Heart left ventricle (tissue), 16 donors: ENCODE measurements around the gene CHRNA5. TPM values are rescaled to one million over a fixed set of nuclear protein-coding genes. Genes with fewer than 3 reads are reported as not detected.

Source experiments
- ATAC-seq, 4 donors: fragments of 200-7000 bp; cut with Tn5 transposase; one replicate each; pipeline ENCODE4 v1.9.1; 2020 to 2022; ENCODE audit warnings: moderate library complexity in 4 of 4, mild to moderate bottlenecking in 3 of 4, moderate number of reproducible peaks in 1 of 4
- DNase-seq, 5 donors: peaks; one replicate each; pipeline ENCODE4 v3.0.0-alpha.2; 2020
- H3K27ac ChIP-seq, 12 donors: fragments of 200-600 bp; sonication (generic) in 4 of 12; one replicate each; pipeline versions ENCODE4 v1.5.0 to v1.8.0; 2016 to 2022; ENCODE audit warnings: mild to moderate bottlenecking in 2 of 12
- H3K27me3 ChIP-seq, 9 donors: fragments of 200-600 bp; sonication (generic) in 2 of 9; one replicate each; pipeline versions ENCODE4 v1.5.1 to v1.8.0; 2016 to 2022; ENCODE audit warnings: mild to moderate bottlenecking in 3 of 9
- H3K36me3 ChIP-seq, 9 donors: fragments of 200-600 bp; sonication (generic) in 2 of 9; one replicate each; pipeline versions ENCODE4 v1.5.0 to v1.8.0; 2018 to 2022; ENCODE audit warnings: mild to moderate bottlenecking in 2 of 9
- H3K4me1 ChIP-seq, 12 donors: fragments of 200-600 bp; sonication (generic) in 4 of 12; one replicate each; pipeline versions ENCODE4 v1.5.0 to v1.8.0; 2016 to 2022; ENCODE audit warnings: mild to moderate bottlenecking in 3 of 12
- H3K4me3 ChIP-seq, 12 donors: fragments of 200-600 bp; sonication (generic) in 4 of 12; one replicate each; pipeline versions ENCODE4 v1.5.0 to v1.8.0; 2017 to 2022; ENCODE audit warnings: mild to moderate bottlenecking in 9 of 12, moderate library complexity in 4 of 12
- H3K9me3 ChIP-seq, 12 donors: fragments of 200-600 bp; sonication (generic) in 4 of 12; one replicate each; pipeline versions ENCODE4 v1.5.0 to v1.8.0; 2016 to 2022; ENCODE audit warnings: mild to moderate bottlenecking in 1 of 12
- CTCF ChIP-seq, 12 donors: fragments of 200-600 bp; sonication (generic) in 4 of 12; IDR thresholded peaks; one replicate each; pipeline versions ENCODE4 v1.5.0 to v1.8.0; 2018 to 2022; ENCODE audit warnings: antibody characterized with exemption in 12 of 12, mild to moderate bottlenecking in 5 of 12
- POLR2A ChIP-seq, 2 donors: fragments of 450-650 bp; IDR thresholded peaks; one replicate each; pipeline ENCODE4 v1.6.1; 2017; ENCODE audit warnings: antibody characterized with exemption in 2 of 2, mild to moderate bottlenecking in 2 of 2, moderate library complexity in 2 of 2
- WGBS, 4 donors: extraction: QIAGEN DNeasy Blood & Tissue Kit in 2 of 4; methylation state at CpG; one replicate each; pipeline versions ENCODE4 v1.1.5 to v1.1.7; 2013 to 2018; 5-methylcytosine and 5-hydroxymethylcytosine counted together
- intact Hi-C, 10 donors: fragments of 100-400 bp; cut with DNase I; formaldehyde crosslinking; loops; one replicate each; pipeline versions ENCODE4 v1.11.1 to v1.14.2; 2022
- polyA plus RNA-seq, 2 donors: library from polyadenylated mRNA; stranded (reverse); fragments of 200-250 nt; gene quantifications; one replicate each; pipeline ENCODE4 v1.2.3, GENCODE V29; 2013
- total RNA-seq, 9 donors: library from RNA; depleted of rRNA in 2 of 9; stranded (reverse); fragments of >200 nt in 2 of 9; fragmentation: NEBNext Ultra II Directional in 3 of 9; extraction: Animal tissue kit (Norgen Biotek cat#: 25700) in 3 of 9; gene quantifications; one replicate each; pipeline versions ENCODE4 v1.1.0 to v1.2.4, GENCODE V29; 2016 to 2023
- donor health status: ischemic (EF 13 %, LVEDD 7.1; RV severe dilation, severe dysfunction).
- donor health status: healthy with polysubstance abuse.
- donor health status: DM: no; HTN: yes; CAD: no.
- donor health status: DM: no; HTN: no; CAD: no.
- donor health status: ischemic (EF 25% LVEDD 6.9; RV normal size, moderate dysfunction).
- donor health status: ischemic (EF 25% LVEDD 5.7; RV mildly dilated, moderate dysfunction).
- donor health status: healthy.
- donor health status: DM: yes; HTN: yes; CAD: no.
- donor health status: ischemic (EF 35%, LVEDD 5.7; RV mildly dilated, moderate dysfunction).
- donor health status: nonischemic (EF 11% LVEDD 7.7; RV severe dilation, severe dysfunction).
- donor health status: DM: yes; HTN: yes; CAD: no.
- donor health status: PGD.
- donor health status: ischemic (EF 29% LVEDD 5.4; RV normal size, mild dysfunction).
- donor health status: nonischemic (EF 23%, LVEDD 6.1; RV moderate dilation, normal function).

The CHRNA5 gene
- total and polyA plus RNA-seq, 11 donors: 0.64 to 4.0 (median 1.5) TPM

- no peak overlapping the region for H3K27ac ChIP-seq
- ATAC-seq (no peak), DNase-seq (no peak)
- no peak overlapping the region for H3K4me3 ChIP-seq
- TF ChIP-seq CTCF (IDR thresholded peaks at IDR 0.05) (no peak), POLR2A (IDR thresholded peaks at IDR 0.05) (no peak)
- WGBS, 4 donors: 66 to 78% (median 71%) methylated on average over 10 of the region's 10 CpGs
- intact Hi-C loops: loop anchor here in 1 of 10 donors (10.0 kb wide), 1 partner anchor 563 kb away; no protein-coding TSS in a partner anchor
- peaks cover 0 to 31% (median 13%) of the 10 kb centered on the region in 12 donors for H3K4me1 ChIP-seq
- no peaks in the 10 kb centered on the region for H3K9me3 ChIP-seq
- no peaks in the 10 kb centered on the region for H3K36me3 ChIP-seq
- H3K27me3 ChIP-seq: peaks cover 19 to 56% (median 28%) of the 10 kb centered on the region in 9 donors
Observed at GRCh38 chr15:78621810-78622402, 56.6 kb downstream of the CHRNA5 start.

DNA sequence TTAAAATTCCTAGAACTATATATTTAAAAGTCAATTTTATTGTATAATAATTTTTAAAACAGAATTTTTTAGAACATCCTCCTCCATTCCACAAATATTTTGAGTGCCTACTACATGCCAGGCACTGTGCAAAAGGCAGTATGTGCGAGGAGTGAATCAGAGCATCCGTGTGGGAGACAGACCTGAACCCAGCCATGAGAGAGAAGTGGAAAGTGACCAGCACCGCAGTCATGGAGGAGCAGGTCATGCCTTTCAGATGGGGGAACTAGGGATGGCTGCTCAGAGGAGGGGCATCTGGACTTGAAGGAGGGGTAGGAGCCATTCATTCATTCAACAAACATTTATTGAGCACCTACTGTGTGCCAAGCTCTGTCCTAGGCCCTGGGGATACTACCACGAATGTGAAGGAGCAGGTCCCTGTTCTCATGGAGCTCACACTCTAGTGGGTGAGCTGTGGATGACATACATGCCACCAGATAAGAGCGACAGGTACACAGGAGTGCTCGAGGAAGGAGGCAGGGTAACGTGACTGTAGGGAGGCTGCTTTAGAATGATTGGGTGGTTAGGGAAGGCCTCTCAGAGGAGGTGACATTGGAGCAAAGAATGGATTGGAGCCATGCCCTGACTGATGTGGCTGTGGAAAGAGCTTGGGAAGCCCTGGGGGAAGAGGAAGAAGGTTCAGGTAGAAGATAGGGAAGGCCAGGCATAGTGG is 58.6 kb downstream of the CHRNA5 start:
- Histone ChIP-seq H3K36me3 (no peaks in the 10 kb centered on the region), H3K27me3 (peaks cover 16 to 66% (median 31%) of the 10 kb centered on the region in 9 donors), H3K9me3 (no peaks in the 10 kb centered on the region), H3K27ac (no peak overlapping the region), H3K4me3 (no peak overlapping the region), H3K4me1 (peaks cover 0 to 23% (median 11%) of the 10 kb centered on the region in 12 donors)
- TF ChIP-seq POLR2A (IDR thresholded peaks at IDR 0.05) (no peak), CTCF (IDR thresholded peaks at IDR 0.05) (no peak)
- no peak for DNase-seq
- no peak for ATAC-seq
- intact Hi-C loops: loop anchor here in 1 of 10 donors (10.0 kb wide), 1 partner anchor 561 kb away; no protein-coding TSS in a partner anchor
- WGBS, 4 donors: 80 to 85% (median 82%) methylated on average over 7 of the region's 7 CpGs

DNA sequence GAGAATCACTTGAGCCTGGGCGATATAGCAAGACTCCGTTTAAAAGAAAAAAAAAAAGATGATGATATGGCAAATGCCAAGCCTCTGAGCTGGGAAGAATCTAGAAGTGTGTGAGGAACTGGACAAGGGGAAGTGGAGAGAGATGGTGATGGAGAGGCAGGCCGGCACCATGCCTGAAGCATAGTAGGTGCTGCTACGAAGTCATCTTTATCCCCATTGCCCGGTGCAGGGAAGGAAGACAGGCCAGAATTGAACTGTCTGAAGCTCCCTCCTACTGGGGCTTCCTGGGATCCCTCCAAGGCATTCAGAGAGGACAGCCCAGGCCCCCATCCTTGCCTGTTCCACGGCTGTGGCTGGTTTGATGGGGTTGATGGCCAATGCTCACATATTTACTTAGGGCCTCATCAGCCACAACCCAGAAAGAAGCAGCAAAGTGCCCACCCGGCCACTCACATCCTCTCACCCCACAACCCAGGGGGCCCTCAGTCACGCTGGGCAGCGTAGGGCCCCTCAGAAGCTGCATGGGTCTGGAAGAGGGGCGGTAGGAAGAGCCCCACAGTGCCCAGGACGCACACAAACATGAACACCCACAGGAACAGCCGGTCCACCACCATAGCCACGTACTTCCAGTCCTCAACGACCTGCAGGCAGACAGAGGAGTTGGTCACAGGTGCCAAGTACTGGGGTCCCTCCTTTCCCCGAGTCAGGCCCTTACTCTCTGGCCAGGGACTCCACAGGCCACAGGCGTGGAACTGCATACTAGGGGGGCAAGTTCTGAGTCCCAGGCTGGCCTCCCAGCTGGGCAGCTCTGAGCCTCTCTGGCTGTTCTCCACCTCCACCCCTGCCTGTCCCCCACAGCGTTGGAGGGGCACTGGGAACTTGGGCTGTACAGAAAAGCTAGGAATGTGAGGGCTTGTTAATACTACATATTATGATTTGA is 59.6 kb downstream of the CHRNA5 start:
- 84 to 86% (median 85%) methylated on average over 13 to 17 of the region's 17 CpGs for WGBS, 4 donors
- peaks cover 9 to 56% (median 21%) of the 10 kb centered on the region in 9 donors for H3K27me3 ChIP-seq
- no peak overlapping the region for H3K4me3 ChIP-seq
- no peak for TF ChIP-seq POLR2A (IDR thresholded peaks at IDR 0.05)
- TF ChIP-seq CTCF (IDR thresholded peaks at IDR 0.05): no peak
- H3K27ac ChIP-seq: no peak overlapping the region
- no peaks in the 10 kb centered on the region for H3K9me3 ChIP-seq
- ATAC-seq (no peak), DNase-seq (no peak)
- intact Hi-C loops: loop anchor here in 1 of 10 donors (10.0 kb wide), 1 partner anchor 560 kb away; no protein-coding TSS in a partner anchor
- peaks cover 0 to 13% (median 8%) of the 10 kb centered on the region in 12 donors for H3K4me1 ChIP-seq
- no peaks in the 10 kb centered on the region for H3K36me3 ChIP-seq
